ENCODE data around the gene CNKSR3. TPM values are rescaled to one million over a fixed set of nuclear protein-coding genes. Genes with fewer than 3 reads are reported as not detected.

CNKSR3 gene
- total RNA-seq, 1 experiment from 2014 or later, result 5.3 TPM

- DNase-seq (ENCODE audit: low read depth), result peak; percentile 91
These were observed 53.3 kb downstream of the CNKSR3 start for GRCh38 chr6:154457046-154457713.

GRCh38 chr6:154453329-154453728 is 57.2 kb downstream of the CNKSR3 start:
- DNase-seq (ENCODE audit: low read depth), result no peak

GRCh38 chr6:154450498-154450897 is 60.0 kb downstream of the CNKSR3 start:
- no peak for DNase-seq (ENCODE audit: low read depth)

GRCh38 chr6:154448448-154449096 is 61.9 kb downstream of the CNKSR3 start:
- peak; percentile 14 for DNase-seq (ENCODE audit: low read depth)

GRCh38 chr6:154447954-154448353 is 62.5 kb downstream of the CNKSR3 start:
- no peak for DNase-seq (ENCODE audit: low read depth)

GRCh38 chr6:154446984-154447383 is 63.5 kb downstream of the CNKSR3 start:
- DNase-seq (ENCODE audit: low read depth), result no peak

GRCh38 chr6:154445417-154445816 is 65.1 kb downstream of the CNKSR3 start:
- DNase-seq (ENCODE audit: low read depth), result no peak

- DNase-seq (ENCODE audit: low read depth), result no peak
These were observed 68.5 kb downstream of the CNKSR3 start for GRCh38 chr6:154441995-154442310.

GRCh38 chr6:154440422-154441043 is 70.0 kb downstream of the CNKSR3 start:
- no peak for DNase-seq (ENCODE audit: low read depth)

- DNase-seq (ENCODE audit: low read depth), result no peak
These were observed 70.5 kb downstream of the CNKSR3 start for GRCh38 chr6:154440022-154440421.

GRCh38 chr6:154438882-154439415 is 71.5 kb downstream of the CNKSR3 start:
- DNase-seq (ENCODE audit: low read depth), result no peak

GRCh38 chr6:154435400-154435945 is 75.0 kb downstream of the CNKSR3 start:
- DNase-seq (ENCODE audit: low read depth), result no peak

- DNase-seq (ENCODE audit: low read depth), result no peak
These were observed 75.8 kb downstream of the CNKSR3 start for GRCh38 chr6:154434662-154435061.

- no peak for DNase-seq (ENCODE audit: low read depth)
These were observed 76.8 kb downstream of the CNKSR3 start for GRCh38 chr6:154433477-154434241.

- DNase-seq (ENCODE audit: low read depth), result no peak
These were observed 77.7 kb downstream of the CNKSR3 start for GRCh38 chr6:154432533-154433476.

GRCh38 chr6:154430481-154430919 is 80.0 kb downstream of the CNKSR3 start:
- DNase-seq (ENCODE audit: low read depth), result no peak

GRCh38 chr6:154429711-154430110 is 80.8 kb downstream of the CNKSR3 start:
- no peak for DNase-seq (ENCODE audit: low read depth)

GRCh38 chr6:154428897-154429296 is 81.6 kb downstream of the CNKSR3 start:
- DNase-seq (ENCODE audit: low read depth), result no peak

- DNase-seq (ENCODE audit: low read depth), result no peak
These were observed 83.0 kb downstream of the CNKSR3 start for GRCh38 chr6:154427446-154427845.

- DNase-seq (ENCODE audit: low read depth), result no peak
These were observed 83.5 kb downstream of the CNKSR3 start for GRCh38 chr6:154426997-154427396.

GRCh38 chr6:154425034-154425433 is 85.5 kb downstream of the CNKSR3 start:
- no peak for DNase-seq (ENCODE audit: low read depth)
